Caco-2 (cell line): ENCODE data around the gene SDK2. TPM values are rescaled to one million over a fixed set of nuclear protein-coding genes. Genes with fewer than 3 reads are reported as not detected.

ENCODE experiments used
- BruUV-seq: library from RNA; stranded (reverse); fragments of 400-500 nt; replicated peaks from 2 replicates; lab custom pipeline; 2021; lab: Mats Ljungman, UMichigan
- CTCF ChIA-PET: fragments of 300-600 bp; sonication (Branson Sonifier 250); formaldehyde crosslinking; loops from one replicate; lab custom pipeline; 2022; ENCODE audit warnings: antibody characterized with exemption; lab: Charles Lee
- POLR2A ChIA-PET: fragments of 300-600 bp; sonication (Branson Sonifier 250); formaldehyde crosslinking; loops from one replicate; lab custom pipeline; 2022; ENCODE audit warnings: antibody characterized with exemption; lab: Charles Lee
- DNase-seq, 2 experiments: peaks; one replicate each; pipeline versions ENCODE4 v3.0.0 to v3.0.0-alpha.2; 2020 to 2022
- H3K27me3 ChIP-seq: replicated peaks from 2 replicates; pipeline ENCODE4 v1.6.0; 2011; ENCODE audit warnings: low read length; ENCODE audit not compliant: control insufficient read depth, insufficient read depth
- H3K36me3 ChIP-seq: 2 replicates; pipeline ENCODE4 v1.5.1; 2011; ENCODE audit warnings: low read length; ENCODE audit not compliant: control insufficient read depth, insufficient read depth
- H3K4me1 ChIP-seq: fragments of 250-450 bp; sonication (Bioruptor Pico); 2 replicates; pipeline ENCODE4 v1.5.1; 2020; ENCODE audit warnings: mild to moderate bottlenecking
- H3K4me3 ChIP-seq: 2 replicates; pipeline ENCODE4 v1.5.1; 2011; ENCODE audit warnings: low read depth, mild to moderate bottlenecking, control low read depth, low read length
- H3K9me3 ChIP-seq: fragments of 250-450 bp; sonication (Bioruptor Pico); 2 replicates; pipeline ENCODE4 v1.5.1; 2020; ENCODE audit warnings: mild to moderate bottlenecking, moderate library complexity
- H3K27ac Mint-ChIP-seq: one replicate; pipeline ENCODE4 v1.8.0; 2022; ENCODE audit warnings: mixed read lengths; ENCODE audit not compliant: unreplicated experiment
- H3K27me3 Mint-ChIP-seq: one replicate; pipeline ENCODE4 v1.8.0; 2022; ENCODE audit warnings: mixed read lengths; ENCODE audit not compliant: insufficient read depth, unreplicated experiment
- H3K36me3 Mint-ChIP-seq: one replicate; pipeline ENCODE4 v1.8.0; 2022; ENCODE audit warnings: mild to moderate bottlenecking, mixed read lengths; ENCODE audit not compliant: insufficient read depth, unreplicated experiment
- H3K4me1 Mint-ChIP-seq: one replicate; pipeline ENCODE4 v1.8.0; 2022; ENCODE audit warnings: low read depth, mixed read lengths; ENCODE audit not compliant: unreplicated experiment
- H3K4me3 Mint-ChIP-seq: one replicate; pipeline ENCODE4 v1.8.0; 2022; ENCODE audit warnings: mild to moderate bottlenecking, moderate library complexity, mixed read lengths; ENCODE audit not compliant: unreplicated experiment
- H3K9me3 Mint-ChIP-seq: one replicate; pipeline ENCODE4 v1.8.0; 2022; ENCODE audit warnings: mixed read lengths; ENCODE audit not compliant: unreplicated experiment
- CTCF ChIP-seq, 2 experiments: fragments of 200-600 bp in 1 of 2; IDR thresholded peaks; 1 replicate in 1 of 2; 2 replicates in 1 of 2; pipeline versions ENCODE4 v1.5.1 to v1.8.0; 2011 to 2022; ENCODE audit warnings: antibody characterized with exemption in 1 of 2, control low read depth in 1 of 2, inconsistent platforms in 1 of 2, low read depth in 1 of 2, low read length in 1 of 2, mild to moderate bottlenecking in 1 of 2, moderate library complexity in 1 of 2; ENCODE audit not compliant: insufficient read depth in 1 of 2, severe bottlenecking in 1 of 2, unreplicated experiment in 1 of 2
- intact Hi-C: fragments of 100-400 bp; cut with micrococcal nuclease; formaldehyde crosslinking; loops from one replicate; pipeline ENCODE4 v1.10.0; 2022; ENCODE audit not compliant: unreplicated experiment
- total RNA-seq: library from RNA; stranded (reverse); gene quantifications from 2 replicates; pipeline ENCODE4 v1.2.3, GENCODE V29; 2022

The SDK2 gene
- total RNA-seq, 1 experiment from 2014 or later: 0.09 TPM

GRCh38 chr17:73648974-73649373, 4.7 kb upstream of the SDK2 start:
- CTCF ChIA-PET: no interaction called here
- POLR2A ChIA-PET: no interaction called here
- Mint-ChIP-seq H3K27ac (no peak overlapping the region), H3K27me3 (peaks cover 39% of the 10 kb centered on the region), H3K9me3 (peaks cover 13% of the 10 kb centered on the region), H3K36me3 (no peaks in the 10 kb centered on the region), H3K4me3 (no peak overlapping the region), H3K4me1 (peaks cover 3% of the 10 kb centered on the region)
- no peak overlapping the region for H3K4me3 ChIP-seq
- no peaks in the 10 kb centered on the region for H3K4me1 ChIP-seq
- BruUV-seq: no TSS peak
- DNase-seq: no peak
- H3K9me3 ChIP-seq: peaks cover 6% of the 10 kb centered on the region; the same call in 1 of the 2 replicates
- no peaks in the 10 kb centered on the region for H3K36me3 ChIP-seq
- intact Hi-C loops: loop anchor here (5.0 kb wide), 1 partner anchor 222 kb away; no protein-coding TSS in a partner anchor
- no peak for TF ChIP-seq CTCF (IDR thresholded peaks at IDR 0.05; ENCODE audit: insufficient read depth in 1 of 2, low read depth in 1 of 2, low read length in 1 of 2, severe bottlenecking in 1 of 2, unreplicated experiment in 1 of 2)
- H3K27me3 ChIP-seq: no peaks in the 10 kb centered on the region; the same call in none of the 2 replicates

- DNase-seq: no peak
- Mint-ChIP-seq H3K36me3 (no peaks in the 10 kb centered on the region), H3K27ac (no peak overlapping the region), H3K4me1 (peaks cover 5% of the 10 kb centered on the region), H3K9me3 (peaks cover 8% of the 10 kb centered on the region), H3K4me3 (no peak overlapping the region), H3K27me3 (peaks cover 40% of the 10 kb centered on the region)
- Histone ChIP-seq H3K9me3 (peaks cover 1% of the 10 kb centered on the region; the same call in 1 of the 2 replicates), H3K4me3 (no peak overlapping the region), H3K36me3 (no peaks in the 10 kb centered on the region), H3K4me1 (no peaks in the 10 kb centered on the region), H3K27me3 (peaks cover 2% of the 10 kb centered on the region)
- POLR2A ChIA-PET: no interaction called here
- intact Hi-C loops: loop anchor here (5.0 kb wide), 1 partner anchor 221 kb away; no protein-coding TSS in a partner anchor
- no peak for TF ChIP-seq CTCF (IDR thresholded peaks at IDR 0.05; ENCODE audit: insufficient read depth in 1 of 2, low read depth in 1 of 2, low read length in 1 of 2, severe bottlenecking in 1 of 2, unreplicated experiment in 1 of 2)
- no TSS peak for BruUV-seq
- CTCF ChIA-PET: no interaction called here
These were observed 4.2 kb upstream of the SDK2 start for GRCh38 chr17:73648543-73648820.

GRCh38 chr17:73647772-73648542, 3.7 kb upstream of the SDK2 start:
- Mint-ChIP-seq H3K4me1 (peaks cover 5% of the 10 kb centered on the region), H3K9me3 (peaks cover 2% of the 10 kb centered on the region), H3K27me3 (peaks cover 41% of the 10 kb centered on the region), H3K4me3 (no peak overlapping the region), H3K36me3 (no peaks in the 10 kb centered on the region), H3K27ac (no peak overlapping the region)
- no peak for TF ChIP-seq CTCF (IDR thresholded peaks at IDR 0.05; ENCODE audit: insufficient read depth in 1 of 2, low read depth in 1 of 2, low read length in 1 of 2, severe bottlenecking in 1 of 2, unreplicated experiment in 1 of 2)
- Histone ChIP-seq H3K4me1 (0 out of 2 replicates have a peak, but pooled peaks cover 5% of the 10 kb centered on the region), H3K9me3 (no peaks in the 10 kb centered on the region), H3K36me3 (no peaks in the 10 kb centered on the region), H3K4me3 (no peak overlapping the region), H3K27me3 (peaks cover 4% of the 10 kb centered on the region)
- CTCF ChIA-PET: interaction anchor here (1.0 to 1.5 kb wide), 2 partner anchors 194 to 350 kb away, joined by 3 read pairs; no protein-coding TSS in a partner anchor
- POLR2A ChIA-PET: no interaction called here
- BruUV-seq: no TSS peak
- no peak for DNase-seq
- intact Hi-C loops: loop anchor here (5.0 kb wide), 1 partner anchor 221 kb away; no protein-coding TSS in a partner anchor
